ENCODE data around the gene SETBP1.

SETBP1 gene

DNA sequence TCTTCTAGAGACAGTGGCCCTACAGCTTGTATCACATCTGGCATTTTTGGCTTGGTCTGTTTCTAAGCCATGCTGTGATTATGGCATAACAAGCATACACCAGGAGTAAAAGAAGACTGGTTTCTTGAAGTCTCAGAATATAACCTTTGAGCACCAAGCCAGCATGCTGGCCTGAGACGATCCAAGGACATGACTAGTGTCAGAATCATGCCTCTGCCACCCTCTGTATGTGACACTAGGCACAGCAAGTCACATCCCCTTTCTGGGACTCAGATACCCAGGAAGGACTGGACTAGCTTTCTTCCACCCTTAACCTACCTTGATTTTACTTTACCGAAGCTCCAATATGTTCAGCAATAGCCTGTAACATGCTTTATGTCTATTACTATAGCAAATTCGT lies 345.5 kb downstream of the SETBP1 start:
- no peak for DNase-seq (ENCODE audit: low read depth)

DNA sequence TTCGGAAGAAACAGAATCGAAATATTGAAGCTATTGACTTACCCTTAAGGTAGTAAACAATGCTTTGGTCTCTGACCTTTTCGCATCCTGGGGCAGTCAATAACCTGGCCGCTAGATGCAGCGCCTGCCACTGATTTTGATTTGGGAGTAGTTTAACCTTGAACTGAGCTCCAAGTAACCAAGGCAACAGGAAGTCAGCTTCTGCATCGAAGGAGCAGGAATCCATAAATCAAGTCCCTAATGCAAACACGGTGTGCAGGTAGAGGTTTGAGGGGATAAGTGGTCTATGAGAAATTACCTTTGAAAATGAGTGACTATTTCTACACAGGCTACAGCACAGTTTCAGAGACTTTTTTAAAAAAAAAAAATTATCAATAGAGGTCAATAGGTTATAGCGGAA lies 353.5 kb downstream of the SETBP1 start:
- no peak for DNase-seq (ENCODE audit: low read depth)

DNA sequence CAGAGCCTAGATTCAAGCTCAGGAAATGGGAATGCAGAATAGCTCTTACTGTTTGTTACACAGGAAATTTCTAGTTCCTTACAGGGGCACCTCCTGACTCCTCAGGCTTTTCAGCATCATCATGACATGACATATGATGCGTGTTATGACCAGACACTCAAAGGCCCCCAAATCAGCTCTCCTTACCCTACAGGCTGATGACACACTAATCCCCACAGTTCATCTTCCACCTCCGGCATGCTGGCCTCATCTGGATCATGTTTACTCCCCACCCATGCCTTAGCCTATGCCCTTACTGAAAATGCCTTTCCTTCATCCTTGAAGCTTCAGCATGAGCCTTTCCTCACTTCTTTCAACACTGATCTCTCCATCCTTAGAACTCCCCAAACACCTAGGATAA lies 356.9 kb downstream of the SETBP1 start:
- DNase-seq (ENCODE audit: low read depth): no peak

DNA sequence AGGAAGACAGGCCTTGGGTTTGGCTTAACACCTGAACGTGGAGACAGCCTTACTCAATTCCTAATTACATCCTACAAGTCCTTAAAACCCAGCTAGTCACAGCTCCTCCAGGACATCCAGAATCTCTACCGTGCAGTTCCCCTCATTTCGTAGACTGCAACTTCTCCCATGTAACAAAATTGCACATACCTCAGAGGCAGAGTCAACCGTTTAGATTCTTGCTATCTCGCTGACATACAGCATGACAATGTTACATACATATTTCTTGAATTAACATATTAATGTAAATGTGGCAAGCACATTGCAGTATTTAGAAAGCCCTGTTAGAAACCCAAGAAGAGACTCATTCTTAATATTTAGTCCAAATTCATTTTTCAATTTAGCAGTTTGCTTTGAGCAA lies 358.7 kb downstream of the SETBP1 start:
- DNase-seq (ENCODE audit: low read depth): no peak

DNA sequence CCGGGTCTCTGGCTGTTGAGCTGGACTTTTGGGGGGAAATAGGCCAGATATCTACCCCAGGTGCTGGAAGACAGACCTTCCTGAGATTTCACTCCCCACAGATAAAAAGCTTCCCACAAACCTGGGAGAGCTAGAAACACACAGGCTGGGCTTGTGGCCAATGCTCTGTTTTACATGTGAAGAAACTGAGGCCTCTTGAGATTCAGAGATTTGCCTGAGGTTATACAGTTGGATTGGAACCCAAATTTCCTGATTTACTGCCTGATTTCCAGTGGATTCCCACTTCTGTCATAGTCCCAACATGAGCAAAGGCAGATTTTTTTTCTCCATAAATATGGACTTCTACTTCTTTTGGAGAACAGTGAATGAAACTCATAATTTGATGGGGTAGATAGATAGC lies 360.2 kb downstream of the SETBP1 start:
- no peak for DNase-seq (ENCODE audit: low read depth)

DNA sequence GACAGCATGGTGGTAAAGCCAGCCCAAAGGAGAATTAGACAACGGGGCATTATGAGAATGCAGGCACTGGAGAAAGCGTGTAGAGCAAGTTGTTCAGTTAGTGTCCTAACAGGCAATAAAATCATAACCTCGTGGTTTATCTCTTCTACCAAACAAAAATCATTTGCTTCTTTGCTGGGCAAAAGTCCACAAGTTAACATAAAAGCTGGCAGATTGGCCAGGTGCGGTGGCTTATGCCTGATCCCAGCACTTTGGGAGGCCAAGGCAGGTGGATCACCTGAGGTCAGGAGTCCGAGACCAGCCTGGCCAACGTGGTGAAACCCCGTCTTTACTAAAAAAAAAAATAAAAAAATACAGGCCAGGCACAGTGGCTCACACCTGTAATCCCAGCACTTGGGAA lies 364.1 kb downstream of the SETBP1 start:
- no peak for DNase-seq (ENCODE audit: low read depth)

DNA sequence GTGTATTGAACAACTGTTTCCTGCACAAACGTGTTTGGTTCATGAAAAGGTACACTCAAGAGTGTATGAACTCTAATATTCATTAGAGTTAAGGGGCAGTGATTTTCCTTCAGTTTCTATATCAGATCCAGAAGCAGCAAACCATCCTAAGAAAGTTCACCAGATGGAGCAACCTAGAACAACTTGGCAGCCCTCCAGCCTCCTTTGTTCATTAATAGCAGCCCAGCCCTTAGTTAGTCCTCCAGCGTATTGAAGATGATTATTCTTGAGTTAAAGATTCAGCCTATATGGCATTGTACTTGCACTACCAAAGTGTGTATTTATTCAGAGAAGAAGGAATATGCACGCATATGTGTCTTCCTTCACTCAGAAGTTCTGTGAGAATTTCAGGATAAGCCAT lies 365.5 kb downstream of the SETBP1 start:
- no peak for DNase-seq (ENCODE audit: low read depth)

DNA sequence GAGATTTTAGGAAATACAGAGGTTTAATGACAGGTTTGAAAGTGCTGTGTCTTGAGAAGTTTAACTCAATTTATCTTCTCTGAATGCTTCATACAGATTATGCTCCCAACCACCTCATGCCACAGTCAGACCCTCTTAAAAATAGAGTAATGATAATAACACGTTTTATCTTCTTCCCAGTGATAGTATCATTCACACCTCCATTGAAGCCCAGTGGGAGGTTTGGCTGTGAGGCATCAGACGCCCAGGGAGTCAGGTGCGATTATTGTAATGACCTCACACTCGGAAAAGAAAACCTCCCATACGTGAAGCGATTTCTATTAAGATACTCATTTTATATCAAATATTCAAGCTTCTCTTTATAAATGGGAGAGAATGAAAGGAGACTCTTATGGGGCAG lies 366.3 kb downstream of the SETBP1 start:
- no peak for DNase-seq (ENCODE audit: low read depth)

DNA sequence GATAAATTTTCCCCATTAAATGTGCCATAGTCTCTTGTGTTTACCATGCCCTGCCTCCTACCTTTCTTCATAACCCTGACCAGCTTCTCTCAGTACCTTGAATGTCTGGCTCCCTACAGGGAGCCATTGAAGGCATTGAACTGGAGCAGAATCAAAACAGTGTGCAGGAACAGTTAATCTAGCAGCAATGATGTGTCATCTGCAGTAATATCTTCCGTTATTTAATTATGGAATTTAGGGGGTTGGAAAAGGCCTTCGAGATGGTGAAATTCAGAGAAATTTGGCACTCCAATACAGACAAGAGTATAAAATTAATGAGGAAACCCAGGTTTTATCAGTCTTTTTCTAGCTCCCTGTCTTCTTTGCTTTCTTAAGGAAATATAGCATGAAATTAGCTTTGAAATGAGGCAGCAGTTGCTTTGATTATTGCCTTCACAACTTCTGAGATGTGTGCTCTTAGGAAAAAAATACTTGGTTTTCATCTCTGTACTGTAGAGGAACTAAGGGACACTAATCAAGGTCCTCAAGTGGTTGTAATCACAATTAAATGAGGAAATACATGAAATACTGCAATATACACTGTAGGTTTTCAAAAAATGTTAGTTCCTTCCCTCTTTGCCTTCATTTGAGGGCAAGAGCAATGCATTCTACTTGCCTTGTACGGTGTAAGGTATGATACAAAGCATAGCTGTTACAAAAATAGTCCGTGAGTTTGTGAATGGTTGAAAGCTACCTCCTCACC lies 369.1 kb downstream of the SETBP1 start:
- no peak for DNase-seq (ENCODE audit: low read depth)

DNA sequence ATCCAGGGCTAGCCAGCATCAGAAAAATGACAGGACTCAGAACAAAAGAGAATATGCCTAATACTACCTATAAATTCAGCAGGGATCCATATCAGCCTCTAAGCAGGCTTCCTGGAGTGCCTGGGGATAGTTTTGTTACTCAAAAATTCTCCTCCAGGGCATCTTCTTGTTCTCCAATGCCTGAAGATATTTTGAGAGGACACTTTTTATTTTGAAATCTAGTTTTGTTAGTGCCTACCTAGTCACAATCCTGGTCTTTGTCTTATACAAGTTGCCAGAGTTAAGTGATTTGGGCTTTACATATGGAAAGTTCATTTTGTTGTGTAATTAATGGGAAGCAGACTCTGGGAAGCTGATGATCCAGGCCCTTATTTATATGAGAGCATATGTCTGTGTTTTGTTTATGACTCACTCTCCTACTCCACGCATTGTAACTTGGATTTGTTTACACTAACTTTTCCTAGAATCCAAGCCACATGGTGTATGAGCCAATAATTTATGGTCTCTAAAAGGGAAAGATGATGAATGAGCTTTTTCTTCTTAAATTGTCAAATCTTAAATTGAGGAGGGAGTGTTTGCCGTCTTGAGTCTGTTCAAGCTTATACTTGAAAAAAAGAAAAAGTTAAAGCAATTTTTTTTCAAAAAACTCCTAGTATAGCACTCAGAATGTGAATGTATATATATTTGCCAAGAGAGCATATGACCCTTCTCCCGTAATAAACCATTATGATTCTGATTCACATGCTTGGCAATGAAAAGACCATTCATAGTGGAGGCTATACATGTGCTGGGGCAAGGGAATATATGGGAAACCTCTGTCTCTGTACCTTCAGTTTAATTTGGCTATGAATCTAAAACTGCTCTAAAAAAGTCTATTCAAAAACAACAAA lies 370.3 kb downstream of the SETBP1 start:
- DNase-seq (ENCODE audit: low read depth): no peak

DNA sequence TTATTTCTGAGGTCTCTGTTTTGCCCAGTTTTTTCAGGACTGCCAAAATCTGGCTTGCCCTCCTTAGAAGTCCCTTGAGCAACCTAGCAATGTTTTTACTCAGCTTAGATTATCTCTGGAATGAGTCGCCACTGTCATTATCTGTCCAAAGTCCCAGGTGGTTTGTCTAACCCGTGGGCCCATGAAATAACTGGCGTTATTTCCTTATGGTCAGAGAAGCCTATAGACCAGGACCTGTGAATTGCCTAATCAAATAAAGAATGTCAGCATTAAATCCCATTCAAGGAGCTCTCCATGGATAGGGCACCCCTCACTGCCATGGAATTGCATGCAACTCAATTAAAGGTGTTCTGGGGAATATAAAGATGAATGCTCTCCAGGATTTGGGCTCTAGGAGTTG lies 373.9 kb downstream of the SETBP1 start:
- no peak for DNase-seq (ENCODE audit: low read depth)

DNA sequence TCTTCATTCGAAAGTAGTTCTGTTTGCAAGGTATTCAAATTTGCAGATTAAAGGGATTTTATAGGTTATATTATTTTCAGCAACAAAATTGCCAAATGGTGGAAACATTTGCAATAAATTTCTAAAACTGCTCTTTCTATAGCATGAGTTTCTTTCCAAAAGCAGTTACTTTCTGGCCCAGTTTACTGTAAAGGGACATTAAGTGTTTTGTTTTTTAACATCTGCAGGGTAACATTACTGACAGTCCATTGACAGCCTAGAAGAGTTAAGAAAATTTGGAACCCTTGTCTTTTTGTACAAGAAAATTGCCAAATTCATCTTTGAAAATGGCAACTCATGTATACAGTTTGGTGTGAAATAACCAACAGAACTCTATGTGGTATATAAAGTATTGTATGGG lies 375.1 kb downstream of the SETBP1 start:
- no peak for DNase-seq (ENCODE audit: low read depth)

DNA sequence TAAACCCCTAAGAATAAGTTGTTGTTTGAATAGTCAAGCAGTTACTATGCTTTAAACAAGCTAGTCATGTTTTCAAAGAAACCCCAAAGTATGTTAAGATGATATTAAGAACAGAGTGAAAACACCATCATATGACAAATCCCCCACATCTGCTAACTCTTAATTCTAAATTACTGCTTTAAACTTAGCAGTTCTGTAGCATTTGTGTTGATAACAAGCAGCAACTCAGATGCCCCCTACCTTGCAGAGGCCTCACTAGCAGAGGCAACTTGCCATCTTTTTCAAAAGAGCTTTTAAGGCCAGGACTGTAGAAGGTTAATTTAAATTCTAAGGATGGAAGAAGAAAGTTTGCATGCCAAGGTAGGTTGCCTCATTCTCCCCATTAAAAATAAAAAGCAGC lies 376.2 kb downstream of the SETBP1 start:
- no peak for DNase-seq (ENCODE audit: low read depth)

DNA sequence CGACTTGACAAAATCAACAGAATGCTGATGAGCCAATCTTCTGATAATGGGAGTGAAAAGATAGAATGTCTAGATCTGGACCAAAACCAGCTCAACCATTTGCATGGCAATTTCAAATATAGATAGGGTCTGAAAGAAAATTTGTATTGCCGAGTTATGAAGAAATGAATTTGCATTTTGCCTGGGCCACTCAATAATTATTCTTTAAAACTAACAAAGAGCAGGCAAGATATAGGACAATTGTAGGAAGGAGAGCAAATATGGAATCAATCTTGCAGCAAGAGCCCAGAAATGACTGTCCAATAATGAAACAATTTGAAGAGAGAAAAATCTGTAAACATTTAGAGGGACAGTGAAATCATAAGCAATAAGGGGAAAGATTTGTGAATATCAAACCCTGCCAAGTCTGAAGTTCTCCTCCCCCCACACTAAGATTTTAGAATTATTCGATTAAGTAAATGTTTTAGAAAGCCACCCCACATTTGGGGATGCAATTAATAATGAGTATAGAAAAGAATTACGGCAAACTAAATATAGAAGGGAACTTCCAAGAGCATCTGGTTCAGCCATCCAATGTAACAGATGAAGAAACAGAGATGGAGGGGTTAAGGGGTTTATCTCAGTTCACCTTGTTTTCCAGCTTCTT lies 377.4 kb downstream of the SETBP1 start:
- no peak for DNase-seq (ENCODE audit: low read depth)

DNA sequence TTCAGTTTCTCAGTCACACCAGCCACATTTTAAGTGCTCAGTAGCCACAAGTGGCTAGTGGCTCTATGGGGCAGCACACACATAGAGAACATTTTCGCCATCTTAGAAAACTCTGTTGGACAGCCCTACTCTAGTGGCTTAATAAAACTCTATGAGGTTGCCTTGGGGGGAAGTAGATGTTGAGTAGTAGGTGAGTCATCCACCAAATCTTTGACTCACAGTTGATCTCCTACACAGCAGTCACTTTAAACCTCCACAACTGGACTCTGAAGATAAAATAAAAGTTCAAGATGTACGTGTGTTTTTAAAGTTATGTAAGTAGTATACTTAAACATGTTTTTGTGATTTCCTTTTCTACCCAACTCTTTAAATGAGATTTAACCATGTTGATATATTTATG lies 379.0 kb downstream of the SETBP1 start:
- no peak for DNase-seq (ENCODE audit: low read depth)

DNA sequence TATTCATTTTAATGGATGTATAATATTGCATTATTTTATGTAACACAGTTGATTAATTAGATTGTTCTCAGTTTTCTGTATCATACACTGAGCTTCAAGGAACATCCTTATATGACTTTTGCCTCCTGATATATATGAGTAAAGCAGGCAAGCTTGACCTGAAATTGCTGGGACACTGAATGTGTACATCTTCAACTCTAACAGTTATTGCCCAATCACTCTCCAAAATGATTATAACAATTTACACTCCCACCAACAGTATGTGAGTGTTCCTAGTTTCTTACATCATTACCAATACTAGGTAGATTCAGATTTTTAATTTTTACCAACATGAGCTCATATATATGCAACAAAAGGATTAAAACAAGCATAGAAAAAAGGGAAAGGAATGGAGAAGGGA lies 379.4 kb downstream of the SETBP1 start:
- no peak for DNase-seq (ENCODE audit: low read depth)

DNA sequence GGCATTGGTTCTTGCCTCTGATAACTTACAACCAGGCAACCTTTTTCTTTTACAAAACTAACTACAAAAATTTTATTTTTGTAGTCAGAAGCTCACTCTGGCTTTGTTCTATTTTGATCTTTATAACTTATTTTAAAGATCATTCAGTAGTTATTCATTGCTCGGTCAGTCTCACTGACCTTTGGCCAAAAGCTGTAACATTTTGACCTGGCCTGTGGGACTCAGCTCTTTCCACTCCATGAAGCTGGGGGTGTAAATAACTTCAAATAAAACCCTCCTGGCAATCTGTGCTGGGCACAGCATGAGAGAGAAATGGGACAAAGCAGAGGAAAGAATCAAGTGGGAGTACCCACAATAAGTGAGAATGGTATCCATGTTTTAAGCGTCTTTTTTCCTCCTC lies 380.7 kb downstream of the SETBP1 start:
- no peak for DNase-seq (ENCODE audit: low read depth)

DNA sequence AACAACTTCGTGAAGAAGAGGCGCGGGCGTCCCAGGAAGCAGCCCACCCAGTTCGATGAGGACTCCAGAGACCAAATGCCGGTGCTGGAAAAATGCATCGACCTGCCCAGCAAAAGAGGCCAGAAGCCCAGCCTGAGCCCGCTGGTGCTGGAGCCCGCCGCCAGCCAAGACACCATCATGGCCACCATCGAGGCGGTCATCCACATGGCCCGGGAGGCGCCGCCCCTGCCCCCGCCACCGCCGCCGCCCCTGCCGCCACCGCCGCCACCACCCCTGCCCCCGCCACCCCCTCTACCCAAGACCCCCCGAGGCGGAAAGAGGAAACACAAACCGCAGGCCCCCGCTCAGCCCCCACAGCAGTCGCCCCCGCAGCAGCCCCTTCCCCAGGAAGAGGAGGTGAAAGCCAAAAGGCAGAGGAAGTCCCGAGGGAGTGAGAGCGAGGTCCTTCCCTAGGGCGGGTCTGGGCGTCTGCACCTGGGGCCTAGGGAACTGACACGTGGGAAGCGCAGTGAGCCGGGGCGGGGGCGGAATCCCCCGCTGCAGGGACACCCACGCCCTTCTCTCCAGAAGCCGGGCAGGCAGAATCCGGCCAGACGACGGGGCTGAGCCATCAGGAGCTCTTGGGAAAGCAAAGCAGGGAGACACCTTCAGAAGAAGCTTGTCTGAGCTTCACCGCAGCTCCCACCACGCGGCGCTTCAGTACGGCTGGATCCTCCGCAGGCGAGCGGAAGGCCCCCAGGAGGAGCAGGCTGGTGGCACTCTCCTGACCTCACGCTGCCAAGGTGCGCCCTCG lies 382.8 kb downstream of the SETBP1 start:
- no peak for DNase-seq (ENCODE audit: low read depth)

DNA sequence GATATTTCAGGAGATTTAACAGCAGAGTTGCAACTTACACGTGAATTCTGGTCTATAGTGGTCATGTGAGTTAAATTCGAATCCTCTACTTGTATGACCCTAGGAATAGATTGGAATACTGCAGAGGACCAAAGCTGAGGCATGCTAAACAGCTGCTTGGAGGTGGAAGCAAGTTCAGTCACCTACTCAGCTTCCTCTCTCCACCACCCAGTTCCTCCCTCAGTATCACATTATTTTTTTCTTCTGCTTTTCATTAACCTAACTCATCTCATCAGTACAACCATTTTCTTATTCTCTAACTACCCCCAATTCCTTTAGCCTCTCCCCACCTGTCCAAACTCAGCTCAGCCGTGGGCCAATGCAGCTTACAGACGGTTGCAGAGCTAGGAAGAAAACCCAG lies 385.5 kb downstream of the SETBP1 start:
- DNase-seq (ENCODE audit: low read depth): no peak

DNA sequence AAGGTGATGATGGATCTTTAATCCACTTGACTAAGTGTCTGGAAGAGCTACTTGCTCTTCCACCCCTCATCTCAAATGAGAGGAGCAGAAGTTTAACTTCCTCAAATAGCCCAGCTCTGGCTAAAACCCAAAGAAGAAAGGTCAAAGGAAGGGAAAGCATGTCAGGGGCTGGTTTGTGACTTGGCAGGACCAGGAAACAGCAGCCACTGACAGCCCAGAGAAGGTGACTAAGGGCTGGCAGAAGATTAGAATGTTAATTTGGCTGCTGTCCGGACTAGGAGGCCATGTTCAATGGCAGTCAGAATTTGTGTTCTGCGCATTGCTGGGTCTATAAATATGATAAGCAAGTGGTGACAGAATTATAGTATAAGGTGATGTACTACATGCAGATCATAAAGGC lies 386.2 kb downstream of the SETBP1 start:
- no peak for DNase-seq (ENCODE audit: low read depth)

DNA sequence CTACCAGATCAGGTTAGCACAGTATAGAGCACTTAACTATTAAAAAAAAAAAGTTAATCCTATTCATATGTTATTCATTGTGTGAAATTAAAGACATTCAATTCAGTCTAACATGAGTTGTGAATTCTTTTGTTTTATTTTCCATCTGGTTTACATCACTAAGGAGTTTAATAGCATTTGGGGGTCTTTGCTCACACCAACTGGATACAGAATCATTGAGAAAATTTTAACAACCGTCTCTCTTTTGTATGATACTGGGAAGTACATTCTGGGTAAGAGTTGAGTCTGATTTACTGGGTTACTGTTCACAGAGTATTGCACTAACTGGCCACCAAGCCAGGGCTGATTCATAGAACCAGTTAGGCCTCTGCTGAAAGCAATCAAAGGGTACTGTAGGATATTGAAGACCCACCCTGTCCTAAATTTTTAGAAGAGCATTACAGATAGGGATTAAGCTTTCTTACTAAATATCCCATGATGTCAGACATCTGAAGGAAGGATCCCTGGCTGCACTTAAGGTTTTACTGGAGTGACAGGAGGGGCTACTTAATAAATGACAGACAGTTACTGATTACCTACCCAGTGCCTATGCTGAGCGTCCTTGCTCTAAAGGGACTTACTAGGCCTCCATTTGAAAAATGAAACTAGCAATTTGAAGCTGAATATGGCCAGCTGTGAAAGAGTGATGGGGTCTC lies 387.9 kb downstream of the SETBP1 start:
- no peak for DNase-seq (ENCODE audit: low read depth)

DNA sequence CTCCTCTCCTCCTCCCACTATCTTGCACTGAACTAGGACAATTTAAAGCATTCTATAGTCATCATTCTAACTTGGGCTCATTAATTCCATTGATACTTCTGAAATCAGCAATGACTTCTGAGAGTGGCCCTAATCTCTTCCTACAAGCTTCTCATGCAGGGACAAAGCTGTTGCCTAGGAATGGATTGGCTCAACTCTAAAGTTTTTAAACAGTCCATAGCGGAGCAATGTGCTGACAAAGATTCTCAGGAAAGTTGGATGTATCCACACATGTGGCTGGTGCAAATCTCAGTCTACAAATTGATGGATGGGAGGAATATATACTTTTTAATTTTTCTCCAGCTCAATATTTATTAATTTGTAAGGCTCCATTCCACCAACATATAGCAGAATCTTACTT lies 388.9 kb downstream of the SETBP1 start:
- DNase-seq (ENCODE audit: low read depth): no peak
